BLaER1 treated with 17β-estradiol and CSF1 and Interleukin-3, amounts not matched to agents 10 nM and 100 nM (cell line): ENCODE measurements around the gene MLF2.
A peak's percentile ranks its signal among the peaks of the same experiment; 100 is the strongest.

Experiments
- H3K27ac ChIP-seq, 11 experiments: shearing (Covaris generic); formaldehyde crosslinking; 2 replicates each; pipeline ENCODE4 v1.8.1; 2022
- H3K27me3 ChIP-seq, 11 experiments: shearing (Covaris generic); formaldehyde crosslinking; 2 replicates each; pipeline ENCODE4 v1.8.1; 2022
- H3K36me3 ChIP-seq, 11 experiments: shearing (Covaris generic); formaldehyde crosslinking; 2 replicates each; pipeline ENCODE4 v1.8.1; 2022
- H3K4me1 ChIP-seq, 10 experiments: shearing (Covaris generic); formaldehyde crosslinking; 2 replicates each; pipeline ENCODE4 v1.8.1; 2022
- H3K4me2 ChIP-seq, 11 experiments: shearing (Covaris generic); formaldehyde crosslinking; 2 replicates each; pipeline ENCODE4 v1.8.1; 2022
- H3K4me3 ChIP-seq, 10 experiments: shearing (Covaris generic); formaldehyde crosslinking; 2 replicates each; pipeline ENCODE4 v1.8.1; 2022
- H3K9ac ChIP-seq, 11 experiments: shearing (Covaris generic); formaldehyde crosslinking; 2 replicates each; pipeline ENCODE4 v1.8.1; 2022
- H3K9me3 ChIP-seq, 11 experiments: shearing (Covaris generic); formaldehyde crosslinking; replicated peaks in 1 of 11; 2 replicates each; pipeline ENCODE4 v1.8.1; 2022
- H4K20me1 ChIP-seq, 11 experiments: shearing (Covaris generic); formaldehyde crosslinking; 2 replicates each; pipeline ENCODE4 v1.8.1; 2022
- Cebpa-rat ChIP-seq, 11 experiments: shearing (Covaris generic); IDR thresholded peaks; 2 replicates each; pipeline ENCODE4 v1.8.1; 2022

Gene MLF2

DNA sequence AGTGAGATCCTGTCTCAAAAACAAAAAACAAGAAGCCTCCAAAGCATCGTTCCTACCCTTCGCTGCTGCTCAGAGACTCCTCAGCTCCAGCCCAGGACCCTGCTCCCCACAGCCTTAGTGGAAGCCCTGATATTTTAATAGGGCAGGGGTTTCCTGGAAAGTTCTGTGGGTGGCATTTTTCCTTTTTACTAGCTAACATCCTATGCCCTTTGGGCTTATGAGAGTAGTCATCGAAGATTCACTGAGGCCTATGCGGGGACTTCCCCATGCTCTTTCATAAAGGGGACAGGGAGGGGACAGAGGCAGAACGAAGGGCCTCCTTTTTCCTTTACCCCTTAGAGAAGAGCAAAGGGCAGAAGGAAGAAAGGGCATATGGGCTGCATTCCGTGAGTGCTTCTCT is 27.6 kb upstream of the MLF2 start:
- peak overlapping the region; percentile 13 to 94 (median 88); a peak in 14 of 22 replicates for H3K4me2 ChIP-seq
- no peaks in the 10 kb centered on the region for H3K36me3 ChIP-seq
- no peak overlapping the region for H3K27ac ChIP-seq
- H4K20me1 ChIP-seq: peaks cover 0 to 20% (median 0%) of the 10 kb centered on the region in 11 experiments; a peak in 5 of 22 replicates
- no peak overlapping the region for H3K4me3 ChIP-seq
- H3K27me3 ChIP-seq: peaks cover 40 to 93% (median 82%) of the 10 kb centered on the region in 11 experiments
- H3K9me3 ChIP-seq: no peaks in the 10 kb centered on the region
- no peak for TF ChIP-seq Cebpa-rat (IDR thresholded peaks at IDR 0.05)
- peaks cover 57 to 70% (median 67%) of the 10 kb centered on the region in 10 experiments for H3K4me1 ChIP-seq
- no peak overlapping the region; a peak in 1 of 22 replicates for H3K9ac ChIP-seq

DNA sequence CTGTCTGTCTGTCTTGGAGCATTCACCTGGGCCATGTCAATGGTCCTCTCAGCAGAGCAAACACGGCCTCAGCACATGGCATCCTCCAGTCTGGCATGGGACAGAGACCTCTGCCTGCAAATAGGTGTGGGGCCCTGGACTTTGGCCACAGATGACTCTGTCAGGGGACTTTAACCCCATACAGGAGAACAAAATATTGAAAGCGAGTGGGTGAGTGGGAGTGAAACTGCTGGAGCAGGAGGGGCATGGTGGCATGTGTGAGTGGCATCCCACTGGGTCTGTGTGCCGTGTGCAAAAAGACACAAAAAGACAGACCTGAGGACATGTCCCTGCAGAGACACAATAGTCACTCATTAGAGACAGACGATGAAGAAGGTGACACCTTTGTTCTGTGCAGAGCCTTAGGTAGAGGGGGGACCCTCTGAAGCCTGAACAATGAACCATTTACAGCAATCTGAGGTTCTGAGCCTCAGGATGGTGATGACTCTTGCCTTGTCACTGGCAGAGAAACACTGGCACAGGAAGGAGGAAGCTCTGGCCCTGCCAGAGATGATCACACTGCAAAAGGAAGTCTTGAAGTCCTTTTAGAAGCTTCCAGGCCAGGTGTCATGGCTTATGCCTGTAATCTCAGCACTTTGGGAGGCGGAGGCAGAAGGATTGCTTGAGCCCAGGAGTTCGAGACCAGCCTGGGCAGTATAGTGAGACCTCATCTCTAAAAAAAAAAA is 26.9 kb upstream of the MLF2 start:
- no peaks in the 10 kb centered on the region for H3K36me3 ChIP-seq
- no peak overlapping the region for H3K27ac ChIP-seq
- peaks cover 54 to 66% (median 63%) of the 10 kb centered on the region in 10 experiments for H3K4me1 ChIP-seq
- no peak overlapping the region for H3K4me3 ChIP-seq
- H3K9me3 ChIP-seq: no peaks in the 10 kb centered on the region
- H4K20me1 ChIP-seq: peaks cover 0 to 18% (median 0%) of the 10 kb centered on the region in 11 experiments; a peak in 6 of 22 replicates
- H3K27me3 ChIP-seq: peaks cover 47 to 93% (median 82%) of the 10 kb centered on the region in 11 experiments
- H3K9ac ChIP-seq: peak overlapping the region in 2 of 11 experiments; percentile 4 to 10; a peak in 1 of 22 replicates
- TF ChIP-seq Cebpa-rat (IDR thresholded peaks at IDR 0.05): no peak
- H3K4me2 ChIP-seq: peak overlapping the region; percentile 13 to 94 (median 88); a peak in 16 of 22 replicates

DNA sequence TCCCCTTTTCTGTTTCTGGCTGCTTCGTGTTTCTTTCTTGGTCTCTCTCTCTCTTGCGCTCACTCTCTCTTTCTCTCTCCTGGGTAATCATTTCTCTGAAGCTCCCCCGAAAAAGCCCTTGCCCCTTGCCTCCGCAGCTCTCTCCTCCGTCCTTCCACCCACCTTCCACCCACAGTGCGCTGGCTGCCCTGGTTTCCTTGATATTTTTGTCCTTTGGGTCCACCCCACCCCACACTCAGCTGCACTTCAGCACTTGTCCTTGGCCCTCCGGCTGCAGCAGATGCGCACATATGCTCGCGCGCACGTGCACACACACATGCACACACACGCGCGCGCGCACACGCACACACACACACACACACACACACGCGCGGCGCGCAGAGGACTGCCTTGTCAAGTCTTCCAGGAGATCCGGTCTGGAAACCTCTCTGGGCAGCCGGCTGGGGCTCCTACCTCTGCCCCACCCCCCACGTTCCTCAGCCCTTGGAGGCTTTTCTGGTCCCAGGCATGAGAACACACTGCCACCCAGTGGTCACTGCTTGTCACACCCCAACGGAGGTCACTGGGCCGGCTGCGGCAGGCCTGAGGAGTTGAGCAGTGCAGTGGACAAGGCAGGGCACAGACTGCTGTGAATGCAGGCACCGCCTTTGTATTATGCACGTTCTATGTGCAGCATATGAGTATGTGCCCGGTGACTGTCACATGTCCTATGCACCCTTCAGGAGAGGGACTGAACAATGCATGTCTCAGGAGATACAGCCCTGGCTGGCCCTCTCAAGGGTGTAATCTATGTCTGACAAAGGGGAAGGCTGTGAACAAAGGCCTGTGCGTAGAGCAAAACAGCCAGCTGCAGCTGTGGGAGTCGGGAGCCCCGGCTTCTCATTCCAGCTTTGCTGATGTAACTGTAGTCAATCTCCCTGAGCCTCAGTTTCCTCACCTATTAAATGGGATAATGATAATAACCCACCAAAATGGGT is 25.9 kb upstream of the MLF2 start:
- Histone ChIP-seq H3K4me1 (peaks cover 44 to 56% (median 53%) of the 10 kb centered on the region in 10 experiments), H3K27me3 (peaks cover 57 to 93% (median 82%) of the 10 kb centered on the region in 11 experiments), H3K9me3 (no peaks in the 10 kb centered on the region), H3K4me2 (peak overlapping the region; percentile 84 to 98 (median 89)), H3K4me3 (peak overlapping the region; percentile 42 to 69 (median 53)), H3K36me3 (no peaks in the 10 kb centered on the region), H3K9ac (peak overlapping the region; percentile 24 to 56 (median 46); a peak in 18 of 22 replicates), H3K27ac (peak overlapping the region in 2 of 11 experiments; percentile 3 to 11; a peak in 1 of 22 replicates), H4K20me1 (peaks cover 0 to 27% (median 0%) of the 10 kb centered on the region in 11 experiments; a peak in 7 of 22 replicates)
- no peak for TF ChIP-seq Cebpa-rat (IDR thresholded peaks at IDR 0.05)

DNA sequence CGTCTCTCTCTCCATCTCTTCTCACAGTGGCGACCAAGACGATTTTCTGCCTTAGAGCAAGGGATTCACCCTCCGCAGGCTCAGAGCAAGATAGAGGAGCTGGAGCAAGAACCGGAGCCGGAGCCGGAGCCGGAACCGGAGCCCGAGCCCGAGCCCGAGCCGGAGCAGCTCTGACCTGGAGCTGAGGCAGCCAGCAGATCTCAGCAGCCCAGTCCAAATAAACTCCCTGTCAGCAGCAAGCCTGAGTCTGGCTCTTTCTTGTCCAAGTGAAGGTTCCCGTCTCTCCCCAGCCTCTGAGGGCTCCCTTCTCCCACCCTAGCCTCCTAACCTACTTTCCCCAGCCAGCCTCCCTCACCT is 25.3 kb upstream of the MLF2 start:
- TF ChIP-seq Cebpa-rat (IDR thresholded peaks at IDR 0.05): no peak
- Histone ChIP-seq H3K36me3 (no peaks in the 10 kb centered on the region), H3K9me3 (no peaks in the 10 kb centered on the region), H4K20me1 (peaks cover 0 to 28% (median 6%) of the 10 kb centered on the region in 11 experiments; a peak in 8 of 22 replicates), H3K4me3 (peak overlapping the region; percentile 42 to 69 (median 53); a peak in 16 of 20 replicates), H3K27ac (peak overlapping the region in 2 of 11 experiments; percentile 3 to 11; a peak in 1 of 22 replicates), H3K27me3 (peaks cover 63 to 93% (median 82%) of the 10 kb centered on the region in 11 experiments), H3K4me1 (peaks cover 38 to 50% (median 47%) of the 10 kb centered on the region in 10 experiments), H3K4me2 (peak overlapping the region; percentile 84 to 98 (median 89)), H3K9ac (peak overlapping the region; percentile 24 to 56 (median 46); a peak in 15 of 22 replicates)

DNA sequence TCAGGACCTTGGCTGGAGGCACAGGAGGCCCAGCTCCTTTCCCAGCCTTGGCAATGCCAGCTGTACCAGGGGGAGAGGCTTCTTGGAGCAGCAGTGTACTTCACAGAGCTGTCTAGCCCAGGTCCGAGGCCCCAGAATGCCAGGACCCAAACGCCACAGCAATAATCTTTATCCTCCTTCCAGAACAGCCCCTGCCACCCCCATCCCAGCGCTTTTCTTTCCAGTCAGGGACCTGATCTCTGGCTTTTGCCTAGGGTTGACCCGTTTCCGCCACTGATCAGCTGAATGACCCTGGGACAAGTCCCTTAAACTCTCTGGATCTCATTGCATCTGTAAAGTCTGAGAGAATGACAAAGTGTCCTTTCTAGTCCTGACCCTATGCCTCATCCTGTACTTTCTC is 24.4 kb upstream of the MLF2 start:
- no peaks in the 10 kb centered on the region for H3K36me3 ChIP-seq
- no peak for TF ChIP-seq Cebpa-rat (IDR thresholded peaks at IDR 0.05)
- H3K9me3 ChIP-seq: no peaks in the 10 kb centered on the region
- H3K4me2 ChIP-seq: peak overlapping the region in 4 of 11 experiments; percentile 84 to 98 (median 91); a peak in 6 of 22 replicates
- no peak overlapping the region for H3K4me3 ChIP-seq
- peaks cover 64 to 93% (median 82%) of the 10 kb centered on the region in 11 experiments for H3K27me3 ChIP-seq
- H4K20me1 ChIP-seq: peaks cover 0 to 27% (median 10%) of the 10 kb centered on the region in 11 experiments; a peak in 8 of 22 replicates
- peak overlapping the region in 1 of 11 experiments; percentile 7; a peak in 2 of 22 replicates for H3K9ac ChIP-seq
- H3K4me1 ChIP-seq: peaks cover 38 to 50% (median 43%) of the 10 kb centered on the region in 10 experiments
- H3K27ac ChIP-seq: no peak overlapping the region

DNA sequence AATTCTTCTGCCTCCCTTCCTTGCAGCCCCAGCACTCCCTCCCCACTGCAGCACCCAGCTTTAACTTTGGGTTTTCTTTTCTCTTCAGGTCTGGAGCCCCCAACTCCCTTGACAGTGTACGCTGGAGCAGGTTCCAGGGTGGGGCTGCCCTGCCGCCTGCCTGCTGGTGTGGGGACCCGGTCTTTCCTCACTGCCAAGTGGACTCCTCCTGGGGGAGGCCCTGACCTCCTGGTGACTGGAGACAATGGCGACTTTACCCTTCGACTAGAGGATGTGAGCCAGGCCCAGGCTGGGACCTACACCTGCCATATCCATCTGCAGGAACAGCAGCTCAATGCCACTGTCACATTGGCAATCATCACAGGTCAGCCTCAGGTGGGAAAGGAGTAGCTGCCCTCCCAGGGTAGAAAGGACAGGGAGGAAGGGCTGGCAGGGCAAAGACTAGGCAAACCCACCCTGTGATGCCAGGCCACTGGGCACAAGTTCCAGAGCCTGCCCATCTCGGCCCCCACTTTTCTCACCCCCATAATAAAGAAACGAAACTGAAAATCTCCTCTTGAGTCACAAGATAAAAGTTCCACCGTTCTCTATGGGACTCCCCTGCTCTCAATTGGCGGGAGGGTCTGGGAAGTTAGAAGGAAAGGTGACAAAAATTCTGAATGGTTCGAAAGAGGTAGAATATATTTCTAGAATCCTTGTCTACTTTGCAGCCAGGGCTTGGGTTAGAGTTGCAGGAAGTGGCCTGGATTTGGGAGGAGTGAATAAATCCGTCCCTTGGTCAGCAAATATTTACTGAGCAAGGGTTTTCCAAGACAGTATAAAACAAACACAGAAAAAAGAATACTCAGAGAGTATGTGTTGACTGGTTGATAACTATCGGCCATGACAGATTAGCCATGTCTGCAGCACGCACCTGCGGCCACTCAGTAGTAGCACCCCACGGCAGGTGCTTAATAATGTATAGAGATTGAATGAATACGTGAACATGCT is 22.5 kb upstream of the MLF2 start:
- no peak overlapping the region for H3K27ac ChIP-seq
- H3K36me3 ChIP-seq: no peaks in the 10 kb centered on the region
- no peak overlapping the region for H3K4me3 ChIP-seq
- H3K4me2 ChIP-seq: no peak overlapping the region
- peaks cover 28 to 59% (median 44%) of the 10 kb centered on the region in 10 experiments for H3K4me1 ChIP-seq
- no peak for TF ChIP-seq Cebpa-rat (IDR thresholded peaks at IDR 0.05)
- H4K20me1 ChIP-seq: peaks cover 0 to 32% (median 10%) of the 10 kb centered on the region in 11 experiments; a peak in 8 of 22 replicates
- no peaks in the 10 kb centered on the region for H3K9me3 ChIP-seq
- H3K27me3 ChIP-seq: peaks cover 66 to 96% (median 89%) of the 10 kb centered on the region in 11 experiments
- no peak overlapping the region for H3K9ac ChIP-seq

DNA sequence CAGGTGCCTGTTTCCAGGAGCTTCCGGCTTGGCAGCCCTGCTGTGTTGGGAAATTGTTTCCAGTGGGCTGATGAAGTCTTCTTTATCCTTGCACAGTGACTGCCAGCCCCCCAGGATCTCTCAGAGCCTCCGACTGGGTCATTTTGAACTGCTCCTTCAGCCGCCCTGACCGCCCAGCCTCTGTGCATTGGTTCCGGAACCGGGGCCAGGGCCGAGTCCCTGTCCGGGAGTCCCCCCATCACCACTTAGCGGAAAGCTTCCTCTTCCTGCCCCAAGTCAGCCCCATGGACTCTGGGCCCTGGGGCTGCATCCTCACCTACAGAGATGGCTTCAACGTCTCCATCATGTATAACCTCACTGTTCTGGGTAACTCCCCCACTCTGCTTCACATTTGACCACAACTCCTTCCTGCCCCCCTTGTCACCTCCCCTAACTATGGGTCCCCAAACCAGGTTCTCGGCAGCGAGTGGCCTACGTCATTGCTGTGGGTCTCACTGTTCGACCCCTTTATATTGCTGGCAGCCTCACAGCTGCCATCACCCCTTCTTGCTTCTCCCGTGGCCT is 21.6 kb upstream of the MLF2 start:
- H3K27ac ChIP-seq: no peak overlapping the region
- H3K27me3 ChIP-seq: peaks cover 74 to 96% (median 92%) of the 10 kb centered on the region in 11 experiments

More for the DNA sequence above, 21.6 kb upstream of the MLF2 start:
- Histone ChIP-seq H4K20me1 (peaks cover 0 to 37% (median 10%) of the 10 kb centered on the region in 11 experiments; a peak in 13 of 22 replicates), H3K4me2 (no peak overlapping the region), H3K4me1 (peaks cover 19 to 55% (median 37%) of the 10 kb centered on the region in 10 experiments), H3K36me3 (no peaks in the 10 kb centered on the region; a peak in 1 of 22 replicates), H3K9ac (no peak overlapping the region), H3K4me3 (no peak overlapping the region), H3K9me3 (no peaks in the 10 kb centered on the region)
- TF ChIP-seq Cebpa-rat (IDR thresholded peaks at IDR 0.05): no peak
